ENCODE data around the gene SUPT3H.

SUPT3H gene

GRCh38 chr6:45369870-45370269, 7.9 kb downstream of the SUPT3H start:
- H3K27me3 Mint-ChIP-seq (ENCODE audit: low read depth, poor library complexity): no peaks in the 10 kb centered on the region
- no peak for DNase-seq
- no peaks in the 10 kb centered on the region for H3K9me3 Mint-ChIP-seq

GRCh38 chr6:45367999-45368398, 9.7 kb downstream of the SUPT3H start:
- no peaks in the 10 kb centered on the region for H3K9me3 Mint-ChIP-seq
- no peaks in the 10 kb centered on the region for H3K27me3 Mint-ChIP-seq (ENCODE audit: low read depth, poor library complexity)
- DNase-seq: no peak
- peaks cover 7% of the 10 kb centered on the region for H3K36me3 Mint-ChIP-seq (ENCODE audit: low read depth)
- H3K27ac Mint-ChIP-seq: no peak overlapping the region
- peaks cover 9% of the 10 kb centered on the region for H3K4me1 Mint-ChIP-seq
- H3K4me3 Mint-ChIP-seq: no peak overlapping the region
- no peak for TF ChIP-seq CTCF (IDR thresholded peaks at IDR 0.05)

More at GRCh38 chr6:45369870-45370269, 7.9 kb downstream of the SUPT3H start:
- TF ChIP-seq CTCF (IDR thresholded peaks at IDR 0.05): no peak
- Mint-ChIP-seq H3K27ac (peak overlapping the region; percentile 0), H3K36me3 (ENCODE audit: low read depth) (peaks cover 7% of the 10 kb centered on the region), H3K4me3 (no peak overlapping the region), H3K4me1 (peaks cover 9% of the 10 kb centered on the region)

- Mint-ChIP-seq H3K27me3 (ENCODE audit: low read depth, poor library complexity) (no peaks in the 10 kb centered on the region), H3K27ac (no peak overlapping the region), H3K36me3 (ENCODE audit: low read depth) (peaks cover 7% of the 10 kb centered on the region), H3K9me3 (no peaks in the 10 kb centered on the region), H3K4me1 (peaks cover 9% of the 10 kb centered on the region), H3K4me3 (no peak overlapping the region)
- DNase-seq: no peak
- TF ChIP-seq CTCF (IDR thresholded peaks at IDR 0.05): no peak
Measured at GRCh38 chr6:45366534-45366933, 11.2 kb downstream of the SUPT3H start.

GRCh38 chr6:45365036-45365435, 12.7 kb downstream of the SUPT3H start:
- peaks cover 5% of the 10 kb centered on the region for H3K4me1 Mint-ChIP-seq
- no peaks in the 10 kb centered on the region for H3K27me3 Mint-ChIP-seq (ENCODE audit: low read depth, poor library complexity)
- H3K9me3 Mint-ChIP-seq: no peaks in the 10 kb centered on the region
- no peak overlapping the region for H3K4me3 Mint-ChIP-seq
- TF ChIP-seq CTCF (IDR thresholded peaks at IDR 0.05): no peak
- no peak overlapping the region for H3K27ac Mint-ChIP-seq
- no peak for DNase-seq
- H3K36me3 Mint-ChIP-seq (ENCODE audit: low read depth): peaks cover 7% of the 10 kb centered on the region

- H3K4me3 Mint-ChIP-seq: no peak overlapping the region
- H3K27me3 Mint-ChIP-seq (ENCODE audit: low read depth, poor library complexity): no peaks in the 10 kb centered on the region
- TF ChIP-seq CTCF (IDR thresholded peaks at IDR 0.05): no peak
- H3K9me3 Mint-ChIP-seq: no peaks in the 10 kb centered on the region
- no peaks in the 10 kb centered on the region for H3K4me1 Mint-ChIP-seq
- no peak overlapping the region for H3K27ac Mint-ChIP-seq
- DNase-seq: no peak
- H3K36me3 Mint-ChIP-seq (ENCODE audit: low read depth): peaks cover 6% of the 10 kb centered on the region
Measured at GRCh38 chr6:45364466-45364865, 13.3 kb downstream of the SUPT3H start.

- no peak for DNase-seq
- Mint-ChIP-seq H3K27ac (no peak overlapping the region), H3K9me3 (no peaks in the 10 kb centered on the region), H3K36me3 (ENCODE audit: low read depth) (no peaks in the 10 kb centered on the region), H3K4me3 (no peak overlapping the region), H3K4me1 (peaks cover 14% of the 10 kb centered on the region), H3K27me3 (ENCODE audit: low read depth, poor library complexity) (no peaks in the 10 kb centered on the region)
- TF ChIP-seq CTCF (IDR thresholded peaks at IDR 0.05): no peak
Measured at GRCh38 chr6:45353654-45354053, 24.1 kb downstream of the SUPT3H start.
